DOHH2 (cell line): ENCODE results near the gene STX18.

Source experiments
- CTCF ChIP-seq: fragments of 200-600 bp; sonication (generic); IDR thresholded peaks from one replicate; pipeline ENCODE4 v1.5.1; 2014; ENCODE audit warnings: antibody characterized with exemption, mild to moderate bottlenecking, low read depth, low read length; ENCODE audit not compliant: poor library complexity, severe bottlenecking
- EZH2phosphoT487 ChIP-seq: fragments of 200-600 bp; sonication (generic); IDR thresholded peaks from 2 replicates; pipeline ENCODE4 v1.6.1; 2017; ENCODE audit warnings: borderline replicate concordance, mild to moderate bottlenecking, antibody characterized with exemption, low read length, moderate library complexity, mixed read lengths

GRCh38 chr4:4457803-4458553 lies 83.9 kb downstream of the STX18 start:
- TF ChIP-seq CTCF (no peak), EZH2phosphoT487 (no peak)
